Fibroblast of skin of right biceps (primary cell): ENCODE data around the gene FRMPD2.
"Not testable (repeated sequence)": the region's sequence is repeated elsewhere in the genome, so short reads cannot be mapped to it uniquely, and the experiment has no call there.

Source experiments
- DNase-seq: peaks from one replicate; pipeline ENCODE4 v3.0.0-alpha.2; 2013

Gene FRMPD2

DNA sequence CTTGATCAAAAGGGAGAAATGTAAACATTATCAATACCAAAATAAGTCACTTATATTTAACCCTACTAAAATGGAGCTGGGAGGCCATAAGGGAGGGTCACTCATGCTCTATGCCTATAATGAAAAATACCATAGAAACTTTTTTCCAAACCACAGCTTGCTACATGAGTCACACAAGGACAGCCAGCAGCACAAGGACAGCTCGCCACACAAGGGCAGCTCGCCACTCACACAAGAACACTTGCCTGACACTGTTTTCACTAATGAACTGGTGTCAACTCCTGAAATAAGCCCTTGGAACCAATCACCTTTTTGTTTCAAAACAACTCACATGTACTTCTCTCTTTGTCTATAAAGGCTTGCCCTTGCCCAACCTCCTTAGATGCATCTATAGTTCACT is 43.3 kb downstream of the FRMPD2 start:
- no peak for DNase-seq

DNA sequence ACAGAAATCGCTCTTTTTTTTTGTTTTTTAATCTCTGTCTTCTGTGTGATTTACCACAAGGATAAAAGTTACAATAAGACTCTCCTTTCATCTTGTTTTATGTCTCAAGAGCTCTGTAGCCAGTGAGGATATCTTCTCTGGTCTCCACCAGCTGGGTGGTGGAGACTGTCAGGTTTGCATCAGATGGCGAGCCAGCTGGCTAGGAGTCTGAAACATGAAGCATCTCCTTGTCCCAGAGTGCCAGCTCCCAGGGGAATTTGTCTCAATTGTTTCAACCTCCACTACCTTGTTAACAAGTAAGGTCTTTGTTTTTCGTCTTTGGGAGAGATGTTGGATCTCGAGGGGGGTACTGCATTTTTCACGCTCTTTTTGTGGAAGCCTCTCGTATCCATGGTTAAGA is 47.3 kb downstream of the FRMPD2 start:
- no peak for DNase-seq

DNA sequence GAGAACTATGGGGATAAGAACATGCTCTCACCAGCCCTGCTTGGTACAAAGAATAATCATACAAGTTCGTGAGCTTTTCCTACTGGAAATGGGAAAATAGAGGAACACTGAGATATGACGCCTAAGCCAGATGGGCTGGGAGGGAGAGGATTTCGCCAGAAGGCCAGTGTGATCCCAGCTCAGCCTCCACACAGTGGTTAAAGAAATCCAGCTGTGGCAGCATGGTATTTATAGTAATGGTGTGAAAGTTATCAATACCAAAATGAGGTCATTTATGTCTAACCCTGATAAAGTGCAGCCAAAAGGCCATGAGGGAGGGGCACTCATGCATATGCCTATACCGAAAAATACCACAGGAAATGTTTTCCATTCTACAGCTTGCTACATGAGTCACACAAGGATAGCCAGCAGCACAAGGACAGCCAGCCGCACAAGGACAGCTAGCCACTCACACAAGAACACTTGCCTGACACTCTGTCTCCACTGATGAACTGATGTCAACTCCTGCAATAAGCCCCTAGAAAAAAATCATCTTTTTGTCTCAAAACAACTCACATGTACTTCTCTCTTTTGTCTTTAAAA is 49.4 kb downstream of the FRMPD2 start:
- DNase-seq, result no peak

DNA sequence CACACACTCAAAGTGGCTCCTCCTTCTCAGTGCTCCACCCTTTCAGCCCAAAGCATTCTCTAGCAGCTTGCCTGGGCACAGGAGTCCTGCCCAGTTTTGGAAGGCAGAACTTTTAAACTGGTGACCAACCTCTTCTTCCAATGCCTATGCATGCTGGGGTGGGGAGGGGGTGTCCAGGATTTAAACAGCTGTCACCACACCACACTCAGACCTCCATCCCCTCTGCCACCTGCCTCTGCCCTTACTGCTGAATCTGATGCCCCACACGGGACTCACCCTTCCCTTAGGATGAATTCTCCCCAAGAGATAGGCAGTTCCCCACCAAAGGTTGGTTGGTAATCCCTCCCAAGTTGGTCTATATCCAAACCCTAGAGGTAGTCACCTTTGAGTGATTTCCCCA is 50.2 kb downstream of the FRMPD2 start:
- DNase-seq, result no peak

DNA sequence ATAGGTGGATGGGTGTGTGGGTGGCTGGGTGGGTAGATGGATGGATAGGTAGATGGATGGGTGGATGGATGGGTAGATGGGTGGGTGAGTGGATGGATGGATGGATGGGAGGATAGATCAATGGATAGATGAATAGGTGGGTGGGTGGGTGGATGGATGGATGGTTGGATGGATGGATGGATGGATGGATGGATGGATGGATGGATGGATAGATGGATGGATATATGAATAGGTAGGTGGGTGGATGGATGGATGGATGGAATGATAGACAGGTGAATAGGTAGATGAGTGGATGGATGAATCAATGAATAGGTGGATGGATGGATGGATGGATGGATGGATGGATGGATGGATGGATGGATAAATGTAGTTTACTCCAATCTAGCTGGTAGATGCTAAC is 52.7 kb downstream of the FRMPD2 start:
- DNase-seq, result no peak

DNA sequence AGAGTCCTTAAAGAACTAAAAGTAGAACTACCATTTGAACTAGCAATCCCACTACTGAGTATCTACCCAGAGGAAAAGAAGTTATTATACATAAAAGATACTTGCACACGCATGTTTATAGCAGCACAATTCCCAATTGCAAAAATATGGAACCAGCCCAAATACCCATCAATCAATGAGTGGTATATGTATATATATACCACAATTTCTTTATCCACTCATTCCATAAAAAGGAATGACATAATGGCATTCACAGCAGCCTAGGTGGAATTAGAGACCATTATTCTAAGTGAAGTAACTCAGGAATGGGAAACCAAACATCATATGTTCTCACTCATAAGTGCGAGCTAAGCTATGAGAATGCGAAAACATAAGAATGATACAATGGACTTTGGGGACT is 53.5 kb downstream of the FRMPD2 start:
- DNase-seq, result not testable (repeated sequence)

DNA sequence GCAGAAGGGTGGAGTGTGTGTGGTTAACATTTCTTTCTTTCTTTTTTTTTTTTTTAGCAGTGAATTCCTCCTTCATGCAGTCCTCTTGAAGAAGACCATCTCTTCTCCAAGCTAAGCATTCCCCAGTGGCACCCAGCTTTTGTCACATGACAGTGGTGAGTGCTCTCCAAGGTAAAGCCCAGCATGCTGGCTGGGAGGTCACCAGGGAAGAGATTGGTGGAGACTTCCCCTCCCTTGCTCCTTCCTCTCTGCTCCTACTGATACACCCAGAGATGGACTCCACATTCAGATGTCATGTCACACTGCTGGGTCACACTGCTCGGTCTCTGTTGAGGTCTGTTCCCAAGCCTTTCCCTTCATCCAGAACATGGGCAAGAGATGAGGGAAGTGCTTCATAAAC is 55.3 kb downstream of the FRMPD2 start:
- no peak for DNase-seq

DNA sequence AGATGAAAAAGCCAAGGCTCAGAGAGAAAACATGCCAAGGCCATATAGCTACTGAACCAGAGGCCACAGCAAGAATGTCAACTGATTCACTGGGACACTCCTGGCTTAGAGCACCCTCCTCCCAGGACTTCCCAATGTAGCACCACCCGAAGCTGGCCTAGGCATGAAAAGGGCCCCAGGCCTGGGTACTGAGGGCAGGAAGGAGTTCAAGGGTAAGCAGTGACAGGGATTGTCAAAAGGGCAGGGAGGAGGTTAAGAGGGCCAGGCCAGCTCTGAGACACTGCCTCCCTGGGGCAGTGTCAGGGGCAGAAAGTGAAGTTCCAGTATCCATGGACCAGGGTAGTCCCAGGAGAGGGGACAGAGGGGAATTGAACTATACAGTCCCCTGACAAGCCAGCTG is 57.8 kb downstream of the FRMPD2 start:
- no peak for DNase-seq

DNA sequence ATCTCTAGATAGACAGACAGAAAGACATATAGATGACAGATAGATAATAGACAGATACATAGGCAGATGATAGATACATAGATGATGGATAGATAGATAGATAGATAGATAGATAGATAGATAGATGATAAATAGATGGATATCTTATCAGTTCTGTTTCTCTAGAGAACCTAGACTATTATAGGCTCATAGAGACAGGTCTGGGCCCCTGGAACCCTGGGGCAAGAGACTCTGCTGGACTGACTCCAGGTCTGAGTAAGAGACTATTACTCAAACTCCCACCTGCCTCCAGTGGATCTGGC is 58.3 kb downstream of the FRMPD2 start:
- no peak for DNase-seq

DNA sequence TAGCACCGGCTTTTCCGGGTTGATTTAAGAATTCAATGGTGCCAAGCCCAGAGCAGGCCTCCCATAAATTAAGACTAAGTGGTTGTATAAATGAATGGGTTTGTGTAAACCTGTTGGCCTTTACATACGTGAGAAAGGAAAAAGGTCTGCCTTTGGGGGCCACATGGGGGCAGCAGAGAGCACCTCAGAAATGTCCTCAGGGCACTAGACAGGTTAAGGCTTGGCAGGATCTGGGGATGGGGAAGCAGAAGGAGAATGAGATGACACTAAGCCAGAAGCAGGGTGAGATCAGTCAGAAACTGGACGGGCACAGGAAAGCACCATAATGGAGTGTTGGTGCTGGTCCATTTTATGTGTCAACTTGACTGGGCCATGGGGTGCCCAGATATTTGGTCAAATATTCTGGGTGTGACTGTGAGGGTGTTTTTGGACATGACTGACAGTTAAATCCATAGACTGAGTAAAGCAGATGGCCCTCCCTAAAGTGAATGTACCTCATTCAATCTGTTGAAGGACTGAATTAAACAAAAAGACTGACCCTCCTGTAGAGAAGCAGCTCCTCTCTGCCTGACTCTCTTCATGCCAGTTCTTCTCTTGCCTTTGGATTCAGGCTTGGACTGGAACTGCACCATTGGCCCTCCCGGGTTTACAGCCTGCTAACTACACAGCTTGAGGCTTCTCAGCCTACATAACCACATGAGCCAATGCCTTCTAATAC is 58.9 kb downstream of the FRMPD2 start:
- DNase-seq, result peak; percentile 30

DNA sequence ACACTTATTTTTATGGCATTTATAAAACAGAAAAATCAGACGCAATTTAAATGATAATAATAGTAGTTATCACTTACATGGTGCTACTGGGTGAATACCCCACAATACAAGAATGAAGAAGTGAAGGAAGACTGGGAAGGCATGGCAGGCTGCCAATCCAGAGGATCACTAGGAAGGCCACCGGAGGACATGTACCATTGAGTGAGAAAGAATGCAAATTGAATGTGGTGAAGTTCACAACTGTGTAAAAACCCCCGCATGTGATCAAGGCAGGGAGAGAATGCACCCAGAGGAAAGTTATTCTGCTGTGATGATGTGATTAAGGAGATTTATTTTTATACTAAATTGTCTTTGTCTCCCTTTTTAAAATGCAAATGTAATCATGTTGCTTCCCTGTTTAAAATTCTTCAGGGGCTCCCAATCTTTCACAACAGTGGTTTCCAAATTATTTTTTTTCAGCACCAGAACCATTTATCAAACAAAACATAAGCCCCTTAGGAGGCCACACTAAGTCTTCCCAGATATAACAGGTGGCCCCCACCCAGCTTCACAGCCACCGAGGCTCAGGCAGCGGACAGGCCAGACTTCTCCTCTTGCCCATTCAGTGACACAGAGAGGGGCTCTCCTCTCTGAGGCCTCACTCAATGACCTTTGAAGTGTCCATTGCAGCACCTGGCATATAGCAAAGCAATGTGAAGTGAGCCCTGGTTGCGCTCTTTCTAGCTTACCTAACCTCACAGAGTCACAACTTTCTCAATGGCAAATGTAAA is 59.6 kb downstream of the FRMPD2 start:
- DNase-seq, result no peak

DNA sequence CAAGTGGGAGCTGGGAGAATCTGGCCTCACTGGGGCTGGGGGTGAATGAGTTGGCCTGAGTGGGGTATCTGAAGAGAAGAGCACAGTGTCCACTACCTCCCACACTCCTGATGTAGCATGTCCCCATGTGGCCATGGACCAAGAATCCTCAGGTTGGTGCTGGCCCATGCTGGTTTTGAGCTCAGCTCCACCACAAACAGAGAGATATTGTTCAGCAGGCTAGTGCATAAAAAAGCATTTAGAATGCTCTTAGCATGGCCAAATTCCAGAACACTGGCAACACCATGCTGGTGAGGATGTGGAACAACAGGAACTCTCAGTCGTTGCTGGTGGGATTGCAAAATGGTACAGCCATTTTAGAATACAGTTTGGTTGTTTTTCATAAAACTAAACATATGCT is 61.4 kb downstream of the FRMPD2 start:
- no peak for DNase-seq

DNA sequence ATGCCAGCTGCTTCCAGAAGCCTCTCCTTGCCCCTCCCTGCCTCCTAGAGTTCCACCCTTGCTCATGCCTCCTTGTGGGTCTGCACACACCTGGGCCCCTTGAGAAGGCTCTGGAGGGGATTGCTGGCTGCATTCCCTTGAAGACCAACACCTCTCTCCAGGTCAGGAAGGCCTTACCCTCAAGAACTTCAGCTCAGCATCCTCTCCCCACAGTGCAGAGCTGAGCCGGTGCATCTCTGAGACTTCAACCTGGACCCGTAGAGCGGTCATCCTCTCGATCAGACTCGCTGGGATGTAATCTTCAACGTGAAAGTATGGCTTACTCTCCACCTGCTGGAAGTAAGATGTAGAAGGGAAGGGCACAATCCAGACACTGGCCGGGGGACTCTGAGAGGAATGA is 62.7 kb downstream of the FRMPD2 start:
- DNase-seq, result no peak

DNA sequence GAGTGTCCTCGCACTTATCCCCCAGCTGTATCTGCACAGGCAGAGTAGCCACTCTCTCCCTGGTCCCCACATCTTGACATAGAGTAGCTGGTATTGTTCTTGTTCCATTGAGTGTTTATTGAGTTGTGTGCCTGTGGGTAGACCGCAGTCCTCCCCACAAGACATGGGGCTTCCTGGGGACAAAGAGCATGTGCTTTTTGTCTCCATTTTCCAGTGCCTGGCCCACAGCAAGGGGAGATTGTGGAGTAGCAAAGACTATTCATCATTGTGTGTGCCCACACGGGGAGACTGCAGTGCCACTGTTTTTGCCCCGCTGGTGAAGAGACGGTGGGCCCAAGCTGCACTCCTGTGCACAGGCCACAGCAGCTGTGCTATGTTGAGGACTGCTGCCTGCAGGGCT is 63.5 kb downstream of the FRMPD2 start:
- DNase-seq, result no peak

DNA sequence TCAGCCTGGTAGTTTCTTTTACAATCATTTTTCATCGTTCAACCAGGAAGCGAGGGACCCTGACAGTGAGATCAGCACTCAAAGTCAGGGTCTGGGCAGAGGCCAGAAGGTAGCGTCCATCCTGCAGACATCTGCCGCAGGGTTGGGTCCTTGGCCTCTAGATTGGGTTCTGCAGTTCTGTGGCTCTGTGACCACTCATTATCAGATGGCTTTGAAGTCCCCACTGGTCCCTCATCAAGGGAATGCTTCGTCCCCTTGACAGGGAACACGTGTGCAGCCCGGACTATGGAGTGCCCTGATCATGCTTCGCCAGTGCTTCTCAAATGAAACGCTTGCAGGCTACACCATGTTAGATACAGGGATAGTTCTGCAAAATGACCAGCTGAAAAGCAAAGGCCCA is 64.1 kb downstream of the FRMPD2 start:
- no peak for DNase-seq

DNA sequence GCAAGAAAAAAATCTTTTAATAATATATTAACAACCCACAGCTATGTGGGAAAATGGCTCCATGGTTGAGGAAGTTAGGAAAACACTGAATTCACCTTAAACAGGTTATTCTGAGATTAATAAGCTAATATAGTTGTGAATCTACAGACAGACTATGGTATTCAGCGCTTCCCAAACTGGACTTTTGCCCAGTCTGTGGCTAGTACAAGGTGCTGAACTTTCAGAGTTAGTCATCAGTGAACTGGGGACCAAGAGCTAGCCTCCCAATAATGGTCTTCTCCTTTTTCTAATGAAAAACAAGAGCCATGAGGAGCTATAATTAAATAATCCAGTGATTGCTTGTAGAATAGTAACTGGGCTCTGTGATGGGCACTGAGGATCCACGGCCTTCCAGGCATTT is 65.3 kb downstream of the FRMPD2 start:
- DNase-seq, result no peak

DNA sequence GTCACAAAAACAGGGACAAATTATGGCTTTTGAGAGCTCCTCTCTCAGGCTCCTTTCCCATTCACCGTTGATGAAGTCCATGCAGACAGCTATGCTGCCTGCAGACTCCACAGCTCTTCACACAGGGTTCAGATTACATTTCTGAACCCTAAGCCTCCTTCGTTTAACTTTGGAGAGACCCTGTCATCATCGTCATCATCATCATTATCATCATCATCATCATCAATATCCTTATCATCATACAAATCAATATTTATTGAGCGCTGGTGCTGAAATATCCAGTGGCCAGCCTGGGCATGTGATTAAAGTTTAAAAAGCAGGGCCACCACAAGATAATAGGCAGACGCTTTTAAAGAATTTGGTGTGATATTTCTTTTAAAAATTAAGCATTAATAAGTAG is 66.6 kb downstream of the FRMPD2 start:
- DNase-seq, result no peak

DNA sequence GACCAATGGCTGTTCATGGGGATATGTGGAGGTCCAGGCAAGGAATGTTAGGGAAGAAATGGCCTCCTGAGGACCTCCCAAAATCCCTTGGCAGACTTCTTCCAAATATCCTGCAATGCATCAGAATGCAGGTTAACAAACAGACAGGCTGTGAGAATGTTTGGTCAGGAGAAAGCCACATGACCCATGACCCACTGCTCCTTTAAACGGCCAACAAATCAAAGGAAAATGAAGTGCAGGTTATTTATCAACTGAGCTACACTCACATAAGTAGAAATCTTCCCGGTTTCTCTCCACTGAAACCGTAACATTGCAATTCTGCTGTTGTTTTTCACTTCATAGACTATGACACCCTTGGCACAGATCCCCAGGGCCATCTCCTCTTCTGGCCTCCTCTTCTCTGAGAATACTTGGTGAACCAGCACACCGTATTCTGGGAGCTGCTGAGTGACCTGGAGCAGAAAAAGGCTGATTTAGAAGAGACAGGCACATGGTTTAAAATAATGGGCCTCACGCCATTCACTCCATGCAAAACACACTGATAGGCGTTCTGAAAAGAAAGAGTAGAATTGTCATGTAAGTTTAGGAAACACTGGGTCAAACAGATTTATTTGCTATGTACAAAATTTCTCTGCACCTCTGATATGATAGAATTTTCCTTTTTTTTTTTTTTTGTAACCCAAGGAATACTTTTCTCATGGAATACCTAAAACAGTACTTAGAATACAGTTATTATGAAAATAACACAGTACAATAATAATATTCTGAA is 67.8 kb downstream of the FRMPD2 start:
- DNase-seq, result no peak

DNA sequence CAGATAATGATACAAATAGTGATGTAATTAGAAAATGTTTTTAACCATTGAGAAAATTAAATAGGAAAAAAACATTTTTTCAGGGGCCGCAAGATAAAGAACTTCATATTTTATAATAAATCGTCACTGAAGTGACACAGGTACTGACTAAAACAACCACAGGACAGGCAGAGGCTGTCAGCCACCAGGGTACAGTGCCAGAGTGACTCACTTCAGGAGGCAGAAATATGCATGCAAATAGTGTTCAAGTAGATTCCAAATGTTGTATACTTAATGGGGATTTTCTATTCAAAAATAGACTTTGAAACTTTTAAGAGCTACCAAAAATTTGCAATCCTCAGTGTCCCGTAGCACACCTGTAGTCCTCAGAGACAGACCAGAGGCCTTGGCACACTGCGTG is 68.6 kb downstream of the FRMPD2 start:
- no peak for DNase-seq

DNA sequence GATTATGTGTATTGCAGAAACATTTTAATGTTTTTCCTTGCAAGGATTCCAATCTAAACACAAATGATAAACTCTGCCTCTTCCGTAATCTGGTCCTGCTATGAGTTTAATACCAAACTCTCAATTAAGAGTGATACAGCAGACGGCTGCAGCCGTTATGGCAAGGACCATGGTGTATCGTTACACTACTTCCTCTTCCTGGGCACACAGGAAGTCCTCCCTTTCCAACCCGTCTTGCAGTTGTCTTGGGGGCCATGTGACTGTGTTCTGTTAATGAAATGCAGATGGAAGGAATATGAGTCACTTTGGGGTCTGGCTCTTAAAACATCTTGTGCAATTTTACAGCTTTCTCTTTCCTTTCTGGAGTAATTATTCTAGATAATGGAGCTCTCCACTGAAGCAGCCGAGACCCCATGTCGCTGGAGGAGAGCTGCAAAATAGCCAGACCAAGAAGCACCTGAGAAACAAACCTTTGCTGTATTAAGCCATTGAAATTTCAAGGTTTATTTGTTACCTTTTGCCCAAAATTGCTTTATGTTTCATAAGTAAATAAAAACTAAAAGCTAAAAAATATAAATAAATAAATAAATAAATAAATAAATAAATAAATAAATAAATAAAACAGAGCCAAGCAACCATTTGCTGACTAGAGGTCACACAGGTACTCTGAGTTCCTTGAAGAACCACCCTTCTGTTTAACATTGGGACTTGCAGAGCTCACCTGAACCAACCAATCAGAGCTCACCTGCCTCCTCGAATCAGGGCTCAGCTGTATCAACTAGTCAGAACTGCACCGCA is 74.7 kb downstream of the FRMPD2 start:
- DNase-seq, result peak; percentile 87

DNA sequence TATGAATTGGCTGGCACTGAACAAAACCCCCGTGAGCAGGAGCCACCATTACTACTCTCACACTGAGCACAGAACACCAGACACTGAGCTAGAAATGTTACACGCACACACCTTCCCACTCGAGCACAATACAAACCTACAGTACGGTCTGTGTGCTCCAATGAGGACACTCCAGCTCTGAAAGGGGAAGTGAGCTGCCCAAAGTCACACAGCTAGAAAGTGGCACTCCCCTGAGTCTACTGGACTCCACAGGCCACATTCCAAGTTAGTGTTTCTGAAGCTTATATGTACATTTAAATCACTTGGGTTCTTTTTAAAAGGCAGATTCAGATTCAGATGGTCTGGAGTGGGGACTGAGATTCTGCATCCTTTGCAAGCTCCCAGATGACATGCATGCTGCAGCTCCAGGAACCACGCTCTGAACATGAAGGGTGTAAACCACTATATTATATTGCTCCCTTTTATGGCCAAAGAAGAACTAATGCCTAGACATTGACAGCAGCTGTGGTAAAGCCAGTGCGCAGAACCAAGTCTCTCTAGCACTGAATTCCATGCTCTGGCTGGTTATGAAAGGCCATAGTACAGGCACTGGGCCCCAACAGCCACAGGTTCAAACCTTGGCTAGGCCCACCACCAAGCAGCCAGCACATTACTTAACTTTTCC is 77.1 kb downstream of the FRMPD2 start:
- no peak for DNase-seq

DNA sequence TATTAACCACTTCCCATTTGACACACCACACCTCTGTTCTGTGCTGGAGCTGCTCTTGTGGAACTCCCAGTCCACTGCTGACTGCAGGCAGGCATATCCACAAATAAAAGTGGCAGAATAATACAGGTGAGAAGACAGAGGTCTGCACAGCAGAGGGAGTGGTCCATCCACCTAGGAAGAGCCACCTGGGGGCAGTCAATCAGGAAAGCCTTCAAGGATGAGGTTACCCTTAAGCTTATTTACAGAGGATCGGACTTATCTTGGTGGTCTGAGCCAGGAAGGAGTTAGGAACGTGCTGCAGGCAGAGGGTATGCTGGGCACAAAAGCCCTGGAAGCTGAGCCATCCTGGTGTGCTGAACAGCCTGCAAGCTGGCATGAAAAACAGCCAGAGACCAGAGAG is 78.7 kb downstream of the FRMPD2 start:
- DNase-seq, result no peak
